BLaER1 treated with 17β-estradiol and CSF1 and Interleukin-3, amounts not matched to agents 10 nM and 100 nM (cell line): ENCODE measurements around the gene MUC5B.

Experiments used
- H3K27ac ChIP-seq, 11 experiments: shearing (Covaris generic); formaldehyde crosslinking; 2 replicates each; pipeline ENCODE4 v1.8.1; 2022
- H3K27me3 ChIP-seq, 11 experiments: shearing (Covaris generic); formaldehyde crosslinking; 2 replicates each; pipeline ENCODE4 v1.8.1; 2022
- H3K36me3 ChIP-seq, 11 experiments: shearing (Covaris generic); formaldehyde crosslinking; 2 replicates each; pipeline ENCODE4 v1.8.1; 2022
- H3K4me1 ChIP-seq, 10 experiments: shearing (Covaris generic); formaldehyde crosslinking; 2 replicates each; pipeline ENCODE4 v1.8.1; 2022
- H3K4me2 ChIP-seq, 11 experiments: shearing (Covaris generic); formaldehyde crosslinking; 2 replicates each; pipeline ENCODE4 v1.8.1; 2022
- H3K4me3 ChIP-seq, 10 experiments: shearing (Covaris generic); formaldehyde crosslinking; 2 replicates each; pipeline ENCODE4 v1.8.1; 2022
- H3K9ac ChIP-seq, 11 experiments: shearing (Covaris generic); formaldehyde crosslinking; 2 replicates each; pipeline ENCODE4 v1.8.1; 2022
- H3K9me3 ChIP-seq, 11 experiments: shearing (Covaris generic); formaldehyde crosslinking; replicated peaks in 1 of 11; 2 replicates each; pipeline ENCODE4 v1.8.1; 2022
- H4K20me1 ChIP-seq, 11 experiments: shearing (Covaris generic); formaldehyde crosslinking; 2 replicates each; pipeline ENCODE4 v1.8.1; 2022
- Cebpa-rat ChIP-seq, 11 experiments: shearing (Covaris generic); IDR thresholded peaks; 2 replicates each; pipeline ENCODE4 v1.8.1; 2022

The MUC5B gene

GRCh38 chr11:1257916-1258315 is 35.0 kb downstream of the MUC5B start:
- Histone ChIP-seq H3K36me3 (no peaks in the 10 kb centered on the region), H3K4me3 (no peak overlapping the region), H3K4me1 (peaks cover 0 to 23% (median 11%) of the 10 kb centered on the region in 10 experiments; a peak in 15 of 20 replicates), H4K20me1 (peaks cover 0 to 15% (median 0%) of the 10 kb centered on the region in 11 experiments; a peak in 3 of 22 replicates), H3K9ac (no peak overlapping the region), H3K9me3 (peaks cover 0 to 10% (median 0%) of the 10 kb centered on the region in 11 experiments; a peak in 3 of 22 replicates), H3K27ac (no peak overlapping the region), H3K27me3 (no peaks in the 10 kb centered on the region), H3K4me2 (no peak overlapping the region)
- TF ChIP-seq Cebpa-rat (IDR thresholded peaks at IDR 0.05), result no peak

- no peak overlapping the region for H3K4me3 ChIP-seq
- no peak overlapping the region for H3K9ac ChIP-seq
- H4K20me1 ChIP-seq, result peaks cover 0 to 15% (median 0%) of the 10 kb centered on the region in 11 experiments; a peak in 3 of 22 replicates
- TF ChIP-seq Cebpa-rat (IDR thresholded peaks at IDR 0.05), result no peak
- no peaks in the 10 kb centered on the region for H3K36me3 ChIP-seq
- no peak overlapping the region for H3K4me2 ChIP-seq
- H3K4me1 ChIP-seq, result peaks cover 0 to 29% (median 11%) of the 10 kb centered on the region in 10 experiments; a peak in 15 of 20 replicates
- peaks cover 0 to 12% (median 0%) of the 10 kb centered on the region in 11 experiments; a peak in 2 of 22 replicates for H3K9me3 ChIP-seq
- H3K27ac ChIP-seq, result no peak overlapping the region
- H3K27me3 ChIP-seq, result no peaks in the 10 kb centered on the region
Observed at GRCh38 chr11:1258401-1259075, 35.7 kb downstream of the MUC5B start.

DNA sequence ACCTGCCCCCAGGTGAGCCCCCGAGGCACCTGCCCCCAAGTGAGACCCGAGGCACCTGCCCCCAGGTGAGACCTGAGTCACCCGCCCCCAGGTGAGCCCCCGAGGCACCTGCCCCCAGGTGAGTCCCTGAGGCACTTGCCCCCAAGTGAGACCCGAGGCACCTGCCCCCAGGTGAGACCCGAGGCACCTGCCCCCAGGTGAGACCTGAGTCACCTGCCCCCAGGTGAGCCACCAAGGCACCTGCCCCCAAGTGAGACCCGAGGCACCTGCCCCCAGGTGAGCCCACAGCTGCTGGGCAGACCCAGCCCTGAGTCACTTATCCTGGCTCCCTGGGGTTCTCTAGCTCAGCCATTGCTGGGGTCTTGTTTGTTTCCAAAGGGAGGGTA is 36.2 kb downstream of the MUC5B start:
- no peak for TF ChIP-seq Cebpa-rat (IDR thresholded peaks at IDR 0.05)
- H3K9ac ChIP-seq, result no peak overlapping the region
- H3K9me3 ChIP-seq, result peaks cover 0 to 9% (median under 1%) of the 10 kb centered on the region in 11 experiments; a peak in 8 of 22 replicates
- no peak overlapping the region for H3K4me3 ChIP-seq
- H3K27me3 ChIP-seq, result no peaks in the 10 kb centered on the region
- H3K36me3 ChIP-seq, result no peaks in the 10 kb centered on the region
- peaks cover 0 to 29% (median 11%) of the 10 kb centered on the region in 10 experiments; a peak in 15 of 20 replicates for H3K4me1 ChIP-seq
- H3K4me2 ChIP-seq, result no peak overlapping the region
- H3K27ac ChIP-seq, result no peak overlapping the region
- peaks cover 0 to 15% (median 0%) of the 10 kb centered on the region in 11 experiments; a peak in 3 of 22 replicates for H4K20me1 ChIP-seq

- H3K4me3 ChIP-seq, result no peak overlapping the region
- no peaks in the 10 kb centered on the region for H3K27me3 ChIP-seq
- peaks cover under 1 to 14% (median 5%) of the 10 kb centered on the region in 11 experiments; a peak in 20 of 22 replicates for H3K9me3 ChIP-seq
- no peak overlapping the region for H3K9ac ChIP-seq
- no peak for TF ChIP-seq Cebpa-rat (IDR thresholded peaks at IDR 0.05)
- H3K4me2 ChIP-seq, result no peak overlapping the region
- H3K4me1 ChIP-seq, result peaks cover 0 to 29% (median 11%) of the 10 kb centered on the region in 10 experiments; a peak in 15 of 20 replicates
- no peak overlapping the region for H3K27ac ChIP-seq
- H3K36me3 ChIP-seq, result no peaks in the 10 kb centered on the region
- peaks cover 0 to 15% (median 0%) of the 10 kb centered on the region in 11 experiments; a peak in 3 of 22 replicates for H4K20me1 ChIP-seq
Observed at GRCh38 chr11:1259561-1259960, 36.7 kb downstream of the MUC5B start.

GRCh38 chr11:1260023-1260501 is 37.2 kb downstream of the MUC5B start:
- Histone ChIP-seq H4K20me1 (peaks cover 0 to 15% (median 0%) of the 10 kb centered on the region in 11 experiments; a peak in 3 of 22 replicates), H3K4me1 (peaks cover 0 to 29% (median 13%) of the 10 kb centered on the region in 10 experiments; a peak in 15 of 20 replicates), H3K36me3 (peaks cover 0 to 2% (median 0%) of the 10 kb centered on the region in 11 experiments; a peak in 3 of 22 replicates), H3K4me2 (no peak overlapping the region), H3K4me3 (no peak overlapping the region), H3K9me3 (peaks cover 5 to 19% (median 10%) of the 10 kb centered on the region in 11 experiments), H3K9ac (no peak overlapping the region), H3K27ac (no peak overlapping the region), H3K27me3 (no peaks in the 10 kb centered on the region)
- TF ChIP-seq Cebpa-rat (IDR thresholded peaks at IDR 0.05), result no peak

GRCh38 chr11:1260620-1261019 is 37.8 kb downstream of the MUC5B start:
- Histone ChIP-seq H3K9ac (no peak overlapping the region), H4K20me1 (peaks cover 0 to 15% (median 0%) of the 10 kb centered on the region in 11 experiments; a peak in 3 of 22 replicates), H3K27me3 (no peaks in the 10 kb centered on the region), H3K4me2 (no peak overlapping the region), H3K27ac (no peak overlapping the region), H3K36me3 (peaks cover 0 to 7% (median 2%) of the 10 kb centered on the region in 11 experiments; a peak in 5 of 22 replicates), H3K4me1 (peaks cover 0 to 29% (median 13%) of the 10 kb centered on the region in 10 experiments; a peak in 15 of 20 replicates), H3K9me3 (peaks cover 11 to 25% (median 16%) of the 10 kb centered on the region in 11 experiments), H3K4me3 (no peak overlapping the region)
- TF ChIP-seq Cebpa-rat (IDR thresholded peaks at IDR 0.05), result no peak

DNA sequence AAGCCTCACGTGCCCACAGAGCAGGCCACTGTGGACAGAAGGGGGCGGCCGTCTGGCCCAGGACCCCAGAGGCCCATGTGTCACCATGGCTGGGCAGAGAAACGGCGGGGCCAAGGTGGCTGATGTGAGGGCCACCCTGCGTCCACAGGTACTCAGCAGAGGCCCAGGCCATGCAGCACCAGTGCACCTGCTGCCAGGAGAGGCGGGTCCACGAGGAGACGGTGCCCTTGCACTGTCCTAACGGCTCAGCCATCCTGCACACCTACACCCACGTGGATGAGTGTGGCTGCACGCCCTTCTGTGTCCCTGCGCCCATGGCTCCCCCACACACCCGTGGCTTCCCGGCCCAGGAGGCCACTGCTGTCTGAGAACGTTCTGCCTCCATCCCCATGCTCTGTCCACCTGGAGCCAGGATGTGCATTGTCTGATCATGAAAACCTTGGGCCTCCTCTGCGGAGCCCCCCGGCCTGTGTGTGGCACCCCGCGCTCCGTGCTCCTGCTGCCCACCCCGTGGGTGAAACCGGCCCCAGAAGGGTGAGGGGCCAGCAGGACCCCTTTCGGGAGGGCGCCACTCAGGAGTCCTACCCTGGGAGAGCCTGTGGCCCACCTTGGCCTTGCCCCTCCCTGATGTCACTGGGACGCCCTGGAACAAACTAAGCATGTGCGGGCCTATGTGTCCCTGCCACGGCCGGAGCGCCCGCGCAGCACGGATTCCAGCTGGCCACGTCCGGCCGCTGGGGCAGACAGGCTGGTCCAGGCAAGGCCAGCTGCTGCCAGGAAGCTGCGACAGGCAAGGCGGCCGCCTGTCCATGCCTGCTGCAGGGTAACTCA is 38.6 kb downstream of the MUC5B start:
- Histone ChIP-seq H3K9me3 (peaks cover 19 to 33% (median 24%) of the 10 kb centered on the region in 11 experiments), H3K4me2 (no peak overlapping the region), H4K20me1 (peaks cover 0 to 15% (median 0%) of the 10 kb centered on the region in 11 experiments; a peak in 3 of 22 replicates), H3K4me3 (no peak overlapping the region), H3K4me1 (peaks cover 0 to 29% (median 13%) of the 10 kb centered on the region in 10 experiments; a peak in 15 of 20 replicates), H3K27me3 (no peaks in the 10 kb centered on the region), H3K36me3 (peaks cover 0 to 13% (median 4%) of the 10 kb centered on the region in 11 experiments; a peak in 5 of 22 replicates), H3K9ac (no peak overlapping the region), H3K27ac (no peak overlapping the region)
- no peak for TF ChIP-seq Cebpa-rat (IDR thresholded peaks at IDR 0.05)

- Histone ChIP-seq H3K4me2 (peak overlapping the region in 7 of 11 experiments; percentile 12 to 40 (median 18); a peak in 7 of 22 replicates), H3K27me3 (no peaks in the 10 kb centered on the region), H3K36me3 (peaks cover 0 to 13% (median 4%) of the 10 kb centered on the region in 11 experiments; a peak in 5 of 22 replicates), H3K9me3 (peaks cover 20 to 42% (median 32%) of the 10 kb centered on the region in 11 experiments), H3K4me3 (no peak overlapping the region), H3K4me1 (peaks cover 0 to 20% (median 11%) of the 10 kb centered on the region in 10 experiments; a peak in 16 of 20 replicates), H4K20me1 (peaks cover 0 to 11% (median 0%) of the 10 kb centered on the region in 11 experiments; a peak in 3 of 22 replicates), H3K27ac (no peak overlapping the region), H3K9ac (no peak overlapping the region; a peak in 1 of 22 replicates)
- no peak for TF ChIP-seq Cebpa-rat (IDR thresholded peaks at IDR 0.05)
Observed at GRCh38 chr11:1262172-1263006, 39.5 kb downstream of the MUC5B start.
